Activated CD4-positive, CD25-positive, alpha-beta regulatory T cell treated with anti-CD3 and anti-CD28 coated beads, Interleukin-2, amount 50 U/mL, for 72 hours (primary cell): ENCODE measurements around the gene GJE1.

ENCODE experiments used
- DNase-seq: peaks from one replicate; pipeline ENCODE4 v3.0.0; 2021

GJE1 gene

GRCh38 chr6:142167071-142167470 lies 34.3 kb downstream of the GJE1 start:
- no peak for DNase-seq

- no peak for DNase-seq
Observed at GRCh38 chr6:142167486-142167885, 34.8 kb downstream of the GJE1 start.

DNA sequence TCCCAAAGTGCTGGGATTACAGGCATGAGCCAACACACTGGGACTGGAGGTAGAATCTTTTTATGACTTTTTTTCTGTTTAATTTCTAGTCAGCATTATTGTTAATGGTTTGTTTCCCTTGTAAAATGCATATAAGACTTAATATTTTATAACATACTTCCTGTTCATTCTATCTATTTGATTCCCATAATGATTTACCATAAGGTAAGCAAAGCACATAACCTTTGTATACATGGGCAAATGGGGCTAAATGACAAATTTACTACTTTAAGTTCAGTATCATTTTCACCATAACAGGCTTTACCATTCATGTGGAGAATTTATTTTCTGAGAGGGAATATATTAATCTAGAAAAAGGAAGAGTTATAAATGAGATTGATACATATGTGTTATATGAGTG lies 38.6 kb downstream of the GJE1 start:
- DNase-seq: no peak

GRCh38 chr6:142172758-142173157 lies 40.0 kb downstream of the GJE1 start:
- no peak for DNase-seq

GRCh38 chr6:142173980-142174379 lies 41.3 kb downstream of the GJE1 start:
- no peak for DNase-seq

DNA sequence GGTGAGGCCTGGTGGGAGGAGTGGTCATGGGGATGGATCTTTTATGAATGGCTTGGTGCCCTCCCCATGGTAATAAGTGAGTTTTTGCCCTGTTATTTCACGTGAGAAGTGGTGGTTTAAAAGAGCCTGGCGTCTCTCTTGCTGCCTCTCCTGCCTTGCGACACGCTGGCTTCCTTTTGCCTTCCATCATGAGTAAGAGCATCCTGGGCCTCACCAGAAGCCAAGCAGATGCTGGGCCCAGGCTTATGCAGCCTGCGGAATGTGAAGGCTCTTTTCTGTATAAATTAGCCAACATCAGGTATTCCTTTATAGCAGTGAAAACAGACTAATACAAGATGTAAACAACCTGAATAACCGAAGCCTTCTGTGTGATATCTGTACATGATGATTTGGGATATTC lies 42.0 kb downstream of the GJE1 start:
- no peak for DNase-seq

DNA sequence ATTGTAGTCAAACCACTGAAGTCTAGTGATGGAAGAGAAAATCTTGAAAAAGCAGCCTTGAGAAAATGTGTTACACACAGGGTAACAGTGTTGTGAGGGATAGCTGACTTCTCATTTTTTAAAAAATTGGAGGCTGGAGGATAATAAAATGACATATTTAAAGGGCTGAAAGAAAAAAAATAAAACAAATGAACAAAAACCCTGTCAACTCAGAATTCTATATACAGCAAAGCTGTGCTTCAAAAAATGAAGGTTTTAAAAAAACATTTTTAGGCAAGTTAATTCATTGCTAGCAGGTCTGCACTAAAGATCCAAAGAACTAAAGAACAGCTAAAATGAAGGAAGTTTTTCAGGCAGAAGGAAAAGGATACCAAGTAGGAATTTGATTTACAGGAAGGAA lies 45.4 kb downstream of the GJE1 start:
- no peak for DNase-seq

- no peak for DNase-seq
Observed at GRCh38 chr6:142182004-142182403, 49.3 kb downstream of the GJE1 start.

GRCh38 chr6:142183351-142183750 lies 50.6 kb downstream of the GJE1 start:
- DNase-seq: no peak

DNA sequence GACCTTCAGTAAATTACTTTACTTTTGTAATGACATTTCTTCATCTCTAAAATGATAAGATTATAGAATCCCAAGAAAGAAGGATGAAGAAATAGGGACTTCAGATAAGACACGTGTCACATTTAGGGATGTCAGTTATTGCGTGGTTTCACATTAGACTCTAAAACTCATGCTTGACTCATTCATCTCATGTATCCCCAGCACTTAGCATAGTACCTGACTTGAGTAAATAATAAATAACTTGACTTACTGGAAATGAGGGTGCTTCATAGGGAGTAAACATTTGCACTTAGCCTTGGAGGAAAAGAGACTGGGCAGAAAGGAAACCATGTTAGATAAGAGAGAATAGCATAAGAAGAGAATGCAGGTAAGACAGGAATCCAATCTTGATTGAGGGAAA lies 51.6 kb downstream of the GJE1 start:
- no peak for DNase-seq
